ENCODE measurements around the gene CACNA1G.

Gene CACNA1G

DNA sequence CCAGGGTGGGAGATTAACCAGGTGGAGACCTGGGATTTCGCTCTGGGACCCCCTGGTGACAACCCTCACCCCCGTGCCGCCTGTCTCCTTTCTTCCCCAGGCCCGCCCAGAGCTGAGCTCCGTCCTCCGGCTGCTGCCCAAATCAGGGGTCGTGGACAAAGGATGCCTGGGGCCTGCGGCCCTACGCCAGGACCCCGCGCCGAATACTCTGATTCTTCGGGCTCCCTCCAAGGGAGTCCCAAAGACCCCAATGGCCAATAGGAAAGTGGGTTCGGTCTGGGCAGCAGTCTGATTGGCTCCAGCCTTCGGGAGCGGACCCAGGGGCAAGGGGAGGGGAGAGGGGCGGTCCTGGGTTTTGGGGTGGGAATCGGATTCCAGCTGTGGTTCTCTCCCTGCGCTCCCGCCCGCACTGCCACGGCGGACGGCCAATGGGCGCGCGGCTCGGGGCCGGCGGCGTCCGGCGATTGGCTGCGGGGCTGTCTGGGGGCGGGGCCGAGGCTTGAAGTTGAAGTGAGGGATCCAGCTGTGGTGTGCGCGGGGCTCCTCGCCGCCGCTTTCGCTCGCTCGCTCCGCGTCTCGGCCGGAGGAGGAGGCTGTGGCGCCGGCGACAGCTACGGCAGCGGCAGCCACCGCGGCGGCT lies at the start of gene CACNA1G:
TSS of gene CACNA1G (plus strand) at position 531 of the 640 bp plus-strand sequence. CDS start 745 bp downstream, outside the sequence.
- peak; percentile 92 for DNase-seq

DNA sequence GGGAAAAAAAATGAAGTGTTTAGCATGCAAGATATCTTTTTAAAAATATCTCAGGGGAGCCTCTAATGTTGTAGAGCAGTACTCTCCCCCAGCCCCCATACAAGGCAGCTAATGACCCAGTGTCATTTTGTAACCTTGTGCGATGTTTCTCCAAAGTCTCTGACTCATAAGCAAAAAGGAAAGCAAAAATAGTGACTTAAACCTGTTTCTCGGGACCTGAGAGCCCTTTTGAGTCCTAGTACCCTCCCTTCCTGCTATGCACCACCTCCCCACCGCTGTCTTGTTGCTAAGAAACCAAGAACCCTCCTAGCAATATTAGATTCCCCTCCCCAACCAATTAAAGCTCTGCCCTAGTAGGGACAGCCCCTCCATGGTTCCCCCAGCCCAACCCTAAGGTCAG lies 49.5 kb upstream of the CACNA1G start:
- DNase-seq, result peak; percentile 69

DNA sequence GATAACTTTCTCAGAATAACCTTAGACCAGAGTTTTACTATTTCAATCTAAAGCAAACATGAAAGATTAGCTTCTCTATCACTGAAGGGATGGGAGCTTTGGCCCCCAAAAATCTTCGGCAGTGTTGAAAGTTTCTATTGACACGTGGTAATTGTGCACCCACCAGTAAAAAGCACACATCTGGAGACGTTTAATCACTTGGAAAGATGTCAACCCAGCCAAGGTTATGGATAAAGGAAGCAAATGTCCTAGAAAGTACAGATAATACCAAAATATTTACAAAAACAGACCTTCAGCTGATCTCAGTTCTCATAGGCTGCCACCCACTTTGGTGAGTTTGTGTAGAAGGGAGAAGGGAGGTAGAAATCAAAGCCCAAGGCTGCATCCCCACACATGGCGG lies 47.0 kb upstream of the CACNA1G start:
- DNase-seq, result no peak

DNA sequence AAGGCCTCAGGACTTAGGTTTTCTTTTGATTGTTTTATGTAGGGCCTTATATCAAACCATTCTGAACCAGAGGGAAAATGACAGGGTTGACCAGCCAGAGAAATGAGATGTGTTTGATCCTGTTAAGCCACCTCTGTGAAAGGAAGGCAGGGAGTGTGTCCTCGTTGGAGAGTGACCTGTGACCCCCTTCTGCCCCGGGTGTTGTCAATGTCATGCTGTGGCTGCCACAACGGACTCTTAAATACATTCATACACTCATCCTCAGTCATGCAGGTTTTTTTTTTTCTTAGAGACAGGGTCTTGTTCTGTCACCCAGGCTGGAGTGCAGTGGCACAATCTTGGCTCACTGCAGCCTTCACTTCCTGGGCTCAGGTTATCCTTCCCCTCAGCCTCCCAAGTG lies 46.1 kb upstream of the CACNA1G start:
- no peak for DNase-seq

DNA sequence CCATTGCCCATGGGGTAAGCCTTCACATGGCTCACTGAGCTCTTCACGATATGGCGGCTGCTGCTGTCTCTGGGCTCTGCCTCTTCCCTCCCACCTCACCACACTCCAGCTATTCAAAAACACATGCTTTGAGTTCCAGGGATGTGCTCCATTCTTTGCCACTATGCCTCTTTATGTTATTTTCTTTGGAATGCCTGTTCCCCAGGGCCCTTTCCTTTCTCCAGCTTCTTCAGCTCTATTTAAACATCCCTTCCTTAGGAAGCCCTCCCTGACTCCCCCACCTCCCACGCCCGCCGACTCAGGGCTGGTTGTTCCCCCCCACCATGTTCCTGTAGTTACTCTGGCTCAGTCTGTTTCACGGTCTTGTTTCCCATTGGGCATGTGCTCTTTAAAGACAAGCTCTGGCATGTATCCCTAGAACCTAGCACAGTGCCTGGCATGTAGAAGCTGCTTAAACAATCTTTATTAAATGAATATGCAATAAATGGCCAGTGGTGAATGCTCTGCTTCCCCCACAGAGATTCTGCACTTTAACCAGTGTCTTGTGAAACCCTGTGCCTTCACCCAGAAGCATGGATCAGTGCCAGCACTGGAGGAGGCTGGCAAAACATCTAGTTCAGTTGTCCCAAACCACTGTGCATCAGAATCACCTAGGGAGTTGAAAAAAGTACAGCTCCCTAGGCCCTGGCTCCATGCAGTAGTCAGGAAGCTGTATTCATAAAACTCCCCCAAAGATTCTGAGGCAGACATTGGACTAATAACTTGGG lies 45.4 kb upstream of the CACNA1G start:
- no peak for DNase-seq

DNA sequence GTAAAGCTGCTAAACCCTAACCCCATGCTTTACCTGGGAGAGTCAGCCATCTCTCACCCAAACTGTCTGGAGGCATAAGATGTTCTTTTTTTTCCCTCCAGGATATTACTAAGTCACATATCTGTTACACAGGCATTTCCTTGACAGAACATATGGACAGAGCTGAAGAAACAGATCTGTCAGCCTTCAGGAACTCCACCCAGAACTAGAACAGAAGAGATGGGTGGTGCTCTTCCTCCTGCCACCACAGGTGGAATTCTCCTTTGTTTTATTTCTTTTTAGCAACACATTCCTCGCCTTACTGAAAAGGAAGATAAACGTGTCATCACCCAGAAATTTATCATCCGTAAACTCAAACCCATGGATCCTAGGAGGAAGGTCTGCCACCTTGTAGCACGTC lies 43.5 kb upstream of the CACNA1G start:
- DNase-seq, result no peak

DNA sequence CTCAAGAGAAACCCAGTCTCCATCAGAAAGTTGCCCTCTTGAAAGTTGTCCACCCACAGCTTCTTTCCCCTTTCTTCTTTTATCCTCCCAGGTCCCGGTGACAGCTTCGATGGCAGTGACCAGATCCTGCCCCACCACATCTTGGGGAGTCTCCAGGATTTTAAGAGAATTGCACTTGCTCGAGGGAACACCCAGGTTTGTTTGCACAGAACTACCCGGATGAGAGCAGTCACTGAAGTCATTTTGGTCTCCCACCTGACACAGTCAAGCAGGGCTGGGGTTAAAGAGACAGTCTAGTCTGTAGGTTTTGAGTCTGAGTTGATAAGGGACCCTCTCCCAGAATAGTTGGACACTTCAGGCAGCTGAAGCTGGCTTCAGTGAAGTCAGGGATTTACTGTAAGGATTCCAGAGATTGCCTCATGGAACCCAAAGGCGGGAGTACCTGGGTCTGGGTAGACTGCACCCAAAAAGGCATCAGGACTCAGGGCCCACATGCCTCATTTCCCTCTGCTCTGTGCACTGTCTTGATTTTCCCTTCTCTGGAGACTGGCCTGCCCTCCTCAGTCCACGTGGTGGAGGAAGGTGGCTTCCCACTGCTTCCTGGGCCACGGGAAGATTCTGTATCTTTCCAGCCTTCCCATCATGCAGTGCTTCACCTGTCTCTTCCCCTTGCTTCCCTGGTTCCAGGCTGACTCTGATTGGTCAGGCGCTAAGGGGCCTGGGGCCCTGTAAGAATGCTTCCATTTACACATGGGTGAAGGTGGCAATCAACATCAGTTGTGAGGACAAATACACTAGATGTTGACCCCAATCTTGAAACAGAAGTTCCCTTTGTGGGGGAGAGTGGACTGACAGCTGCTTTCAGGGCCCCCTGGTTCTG lies 42.8 kb upstream of the CACNA1G start:
- no peak for DNase-seq

DNA sequence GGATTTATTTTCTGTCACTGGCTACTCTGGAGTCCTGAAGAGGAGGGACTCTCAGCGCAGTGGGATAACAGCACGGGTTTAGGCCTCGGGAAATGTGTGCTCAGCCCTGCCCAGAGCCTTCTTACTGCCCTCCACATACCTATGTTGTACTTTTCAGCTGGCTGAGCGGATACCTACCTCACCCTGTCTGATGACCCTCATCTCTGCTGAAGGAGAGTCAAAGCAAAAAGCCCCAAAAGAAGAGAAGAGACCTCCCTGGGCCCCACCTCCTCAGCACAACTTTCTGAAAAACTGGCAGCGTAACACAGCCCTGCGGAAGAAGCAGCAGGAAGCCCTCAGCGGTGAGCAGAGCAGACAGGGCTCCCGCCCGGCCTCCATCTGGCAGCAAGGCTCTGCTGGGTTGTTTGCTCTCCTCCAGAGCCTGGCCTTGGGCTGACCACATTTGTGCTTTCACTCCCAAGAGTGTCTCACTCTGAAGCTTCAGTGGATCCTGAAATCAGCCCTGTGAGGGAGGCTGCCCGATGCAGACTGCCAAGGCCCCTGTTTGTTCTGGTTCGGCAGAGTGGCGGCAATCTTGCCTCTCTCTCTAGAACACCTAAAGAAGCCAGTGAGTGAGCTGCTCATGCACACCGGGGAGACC lies 42.0 kb upstream of the CACNA1G start:
- no peak for DNase-seq

DNA sequence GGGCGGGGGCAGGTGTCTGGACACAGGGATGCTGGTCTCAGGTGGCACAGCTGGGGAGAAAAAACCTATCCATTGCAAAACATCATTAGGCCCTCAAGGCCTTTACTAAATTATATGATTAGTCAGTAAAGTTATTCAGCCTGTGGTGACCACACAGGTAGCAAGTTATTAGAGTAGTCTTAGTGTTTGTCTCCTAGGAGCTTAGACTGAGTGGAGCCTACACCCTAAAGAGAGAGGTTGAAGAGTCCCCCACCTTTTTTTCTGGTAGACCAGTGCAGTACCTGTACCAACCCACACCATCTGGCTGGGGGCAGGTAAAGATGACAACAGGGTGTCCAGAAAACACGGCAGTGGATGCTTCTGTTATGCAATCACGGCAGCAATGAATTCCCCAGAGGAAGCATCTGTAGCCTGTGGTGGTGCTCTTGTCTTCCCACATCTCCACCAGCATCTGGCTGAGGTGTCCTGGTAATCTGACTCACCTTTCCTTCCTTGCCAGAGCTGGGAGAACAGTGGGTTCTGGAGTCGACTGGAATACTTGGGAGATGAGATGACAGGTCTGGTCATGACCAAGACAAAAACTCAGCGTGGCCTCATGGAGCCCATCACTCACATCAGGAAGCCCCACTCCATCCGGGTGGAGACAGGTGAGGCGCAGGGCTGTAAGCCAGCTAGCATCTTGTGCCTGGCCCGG lies 41.2 kb upstream of the CACNA1G start:
- no peak for DNase-seq

DNA sequence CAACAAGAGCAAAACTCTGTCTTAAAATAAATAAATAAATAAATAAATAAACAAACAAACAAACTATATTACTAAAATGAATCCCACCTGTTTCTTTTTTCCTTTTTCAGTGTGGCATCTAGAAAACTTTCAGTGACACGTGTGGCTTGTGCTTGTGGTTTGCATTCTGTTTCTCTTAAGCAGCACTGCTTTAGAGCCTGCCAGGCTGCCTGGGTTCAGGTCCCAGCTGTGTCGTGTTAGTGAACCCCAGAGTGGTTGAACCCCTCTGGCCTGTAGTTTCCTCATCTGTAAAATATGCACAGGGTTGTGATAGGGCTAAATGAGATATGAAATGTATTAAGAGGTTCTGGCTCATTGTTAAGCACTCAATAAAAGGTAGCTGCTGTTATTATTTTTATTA lies 40.0 kb upstream of the CACNA1G start:
- no peak for DNase-seq

DNA sequence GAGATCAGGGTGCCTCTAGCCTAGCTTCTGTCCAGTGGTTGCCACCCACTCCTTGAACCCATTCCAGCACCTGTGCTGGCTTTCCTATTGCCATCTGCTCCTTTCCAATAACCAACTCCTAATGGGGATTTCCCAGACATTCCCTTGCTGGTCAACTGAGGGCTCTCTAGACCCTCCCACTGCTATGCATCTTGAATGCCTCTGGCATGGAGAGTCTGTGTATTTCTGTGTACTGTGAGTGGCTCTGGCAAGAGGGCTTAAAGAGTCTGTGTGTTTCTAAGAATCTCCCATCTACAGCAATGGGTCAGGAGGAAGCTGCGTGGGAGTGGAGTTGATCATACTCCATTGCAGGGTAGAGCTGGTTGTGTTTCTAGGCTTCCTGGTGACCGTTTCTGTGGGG lies 39.0 kb upstream of the CACNA1G start:
- no peak for DNase-seq

DNA sequence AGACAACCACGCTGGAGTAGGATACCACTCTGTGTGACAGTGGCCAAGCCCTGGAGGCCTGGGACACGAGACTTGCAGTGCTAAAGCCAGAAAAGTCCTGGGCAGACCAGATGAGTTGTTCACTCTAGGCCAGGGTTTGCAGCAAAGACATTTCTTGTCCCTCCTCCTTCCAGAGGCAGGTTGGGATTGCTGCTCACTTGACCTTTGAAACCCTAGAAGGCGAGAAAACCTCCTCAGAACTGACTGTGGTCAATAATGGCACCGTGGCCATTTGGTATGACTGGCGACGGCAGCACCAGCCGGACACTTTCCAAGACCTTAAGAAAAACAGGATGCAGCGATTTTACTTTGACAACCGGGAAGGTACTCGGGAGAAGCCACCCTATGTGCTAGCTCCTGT lies 37.7 kb upstream of the CACNA1G start:
- no peak for DNase-seq

DNA sequence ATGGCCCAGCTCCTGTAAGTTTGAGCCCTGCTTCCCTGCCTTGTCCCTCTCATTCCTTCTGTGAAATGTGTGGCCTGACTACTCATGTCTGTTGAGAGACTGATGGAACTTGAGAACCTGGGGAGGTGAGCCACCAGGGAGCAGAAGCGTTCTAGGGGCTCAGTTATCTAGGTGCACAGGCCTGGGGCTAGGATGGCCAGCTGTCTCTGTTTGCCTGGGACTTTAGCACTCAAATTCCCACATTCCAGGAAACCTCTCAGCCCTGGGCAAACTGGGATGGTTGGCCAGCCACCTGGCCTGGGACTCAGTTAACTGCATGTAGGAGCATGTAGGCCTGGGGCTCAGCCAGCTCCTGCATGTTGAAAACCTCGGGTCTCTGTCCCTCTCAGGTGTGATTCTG lies 37.3 kb upstream of the CACNA1G start:
- no peak for DNase-seq

DNA sequence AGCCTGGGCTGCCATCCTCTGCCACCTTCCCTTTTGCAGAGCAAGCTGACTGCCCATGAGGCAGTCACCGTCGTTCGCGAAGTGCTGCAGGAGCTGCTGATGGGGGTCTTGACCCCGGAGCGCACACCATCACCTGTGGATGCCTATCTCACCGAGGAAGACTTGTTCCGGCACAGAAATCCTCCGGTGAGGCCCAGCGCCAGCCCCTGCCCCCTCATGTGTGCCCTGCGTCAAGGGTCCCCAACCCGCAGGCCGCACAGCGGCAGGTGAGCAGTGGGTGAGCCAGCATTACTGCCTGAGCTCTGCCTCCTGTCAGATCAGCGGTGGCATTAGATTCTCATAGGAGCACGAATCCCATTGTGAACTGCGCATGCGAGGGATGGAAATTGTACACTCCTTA lies 35.7 kb upstream of the CACNA1G start:
- DNase-seq, result no peak

DNA sequence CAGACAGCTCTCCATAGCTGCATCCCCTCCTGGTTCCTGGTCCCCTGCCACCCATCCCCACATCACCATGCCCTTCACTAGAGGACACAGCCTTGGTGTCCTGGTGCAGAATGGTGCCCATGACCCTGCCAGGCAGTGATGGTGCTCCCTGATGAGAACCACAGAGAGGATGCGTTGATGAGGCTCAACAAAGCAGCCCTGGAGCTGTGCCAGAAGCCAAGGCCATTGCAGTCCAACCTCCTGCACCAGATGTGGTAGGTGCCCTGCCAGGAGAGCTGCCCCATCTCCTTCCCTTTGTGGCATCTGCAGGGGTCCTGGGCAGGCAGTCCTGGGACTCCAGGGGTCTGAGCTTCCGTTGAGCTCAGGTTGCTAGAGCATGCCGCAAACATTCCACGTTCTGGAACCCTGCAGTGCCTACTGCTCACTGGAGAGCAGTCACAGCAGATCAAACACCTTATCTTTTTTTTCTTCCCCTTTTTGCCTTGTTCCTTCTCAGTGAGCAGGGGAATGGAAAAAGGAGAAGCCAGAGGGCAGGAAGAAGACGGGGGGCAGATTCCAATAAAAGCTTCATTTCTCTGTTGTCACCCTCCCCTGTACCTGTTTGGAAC lies 33.3 kb upstream of the CACNA1G start:
- no peak for DNase-seq

DNA sequence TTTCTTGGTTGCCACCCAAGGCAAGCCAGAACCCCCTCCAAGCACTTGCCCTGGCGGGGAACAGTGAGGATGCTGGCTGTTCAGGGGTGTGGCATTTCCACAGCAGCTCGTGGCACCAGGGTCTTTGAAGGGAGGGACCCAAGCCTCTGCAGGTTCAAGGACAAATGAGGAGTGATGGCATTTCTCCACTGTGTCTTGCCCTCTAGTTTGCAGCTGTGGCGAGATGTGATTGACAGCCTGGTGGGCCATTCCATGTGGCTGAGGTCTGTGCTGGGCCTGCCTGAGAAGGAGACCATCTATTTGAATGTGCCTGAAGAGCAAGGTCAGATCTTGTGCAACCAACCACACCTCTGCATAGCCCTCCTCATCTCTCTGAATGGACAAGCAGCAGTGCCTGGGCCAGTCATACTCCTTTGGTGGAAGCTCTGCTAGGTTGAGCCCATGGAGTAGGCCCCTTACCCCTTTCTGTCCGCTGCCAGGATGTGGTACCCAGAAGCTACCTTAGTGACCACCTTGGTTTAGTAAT lies 32.5 kb upstream of the CACNA1G start:
- DNase-seq, result no peak

DNA sequence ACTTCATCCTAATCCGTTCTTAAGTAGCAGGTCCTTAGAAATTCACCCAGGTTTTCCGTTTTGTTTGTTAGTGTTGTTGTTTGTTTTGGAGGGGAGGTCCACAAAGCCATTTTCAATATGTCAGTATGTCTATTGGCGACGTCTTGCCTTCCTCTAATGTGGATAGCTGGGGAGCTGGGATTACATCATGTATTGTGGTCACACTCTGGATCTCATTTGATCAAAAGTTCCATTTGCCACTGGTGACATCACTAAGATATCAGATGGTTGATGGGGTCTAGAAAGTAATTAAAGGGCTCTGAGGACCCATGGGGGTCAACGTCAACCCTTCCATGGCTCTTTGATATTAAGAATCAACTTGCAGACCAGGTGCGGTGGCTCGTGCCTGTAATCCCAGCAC lies 30.7 kb upstream of the CACNA1G start:
- DNase-seq, result no peak

DNA sequence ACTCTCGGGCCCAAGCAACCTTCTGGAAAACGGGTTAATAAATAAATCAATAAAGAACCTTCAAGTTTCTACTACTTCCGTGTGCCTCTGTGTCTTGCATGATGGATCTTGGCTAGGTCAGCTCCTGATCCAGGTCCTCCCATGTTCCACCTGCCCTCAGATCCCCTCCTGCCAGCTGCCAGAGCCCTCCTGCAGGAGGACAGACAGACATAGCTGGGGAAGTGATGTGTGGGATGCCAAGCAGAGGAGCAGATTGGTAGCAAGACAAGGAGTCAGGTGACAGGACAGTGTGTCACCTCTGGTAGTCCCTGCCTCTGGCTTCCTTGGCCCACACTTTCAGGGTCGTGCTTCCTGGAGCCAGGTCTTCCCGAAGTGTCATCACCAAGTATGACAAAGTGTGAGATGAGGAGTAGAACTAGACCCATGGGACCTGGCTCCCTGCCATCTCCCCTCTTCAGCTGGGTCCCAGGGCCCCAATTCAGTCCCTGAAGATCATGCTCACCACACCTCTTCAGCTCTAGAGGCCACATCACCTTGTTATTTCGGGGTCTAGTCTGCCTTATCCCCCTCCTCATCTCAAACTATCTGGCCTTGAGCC lies 29.0 kb upstream of the CACNA1G start:
- no peak for DNase-seq

DNA sequence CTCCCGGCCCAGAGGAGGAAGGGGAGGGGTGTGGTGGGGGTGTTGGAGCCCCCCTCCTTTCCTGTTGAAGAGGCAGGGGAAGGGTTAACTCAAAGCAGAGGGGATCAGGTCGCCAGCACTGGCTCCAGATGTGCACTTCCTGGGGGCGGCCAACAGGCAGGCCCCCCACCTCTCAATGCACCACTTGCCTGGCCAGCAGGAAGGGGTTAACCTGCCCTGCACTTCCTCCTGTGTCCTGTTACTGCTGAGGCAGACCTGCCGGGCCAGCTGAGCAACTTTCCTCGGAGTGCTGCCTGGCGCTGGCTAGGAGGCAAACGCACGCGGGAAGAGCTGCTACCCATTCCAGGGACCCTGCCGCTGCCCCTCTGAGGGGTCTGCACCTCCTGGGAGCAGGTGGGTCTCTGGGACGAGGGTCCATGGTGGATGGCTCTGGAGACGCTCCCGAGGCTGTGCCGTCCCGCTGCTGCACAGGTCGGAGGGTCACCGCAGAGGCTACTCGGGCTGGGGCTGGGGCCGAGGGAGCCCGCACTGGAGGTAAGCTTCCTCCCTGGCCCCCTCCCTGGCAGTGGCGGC lies 28.0 kb upstream of the CACNA1G start, which contains the start of gene EPN3:
TSS of gene EPN3 (plus strand) at position 284 of the 573 bp plus-strand sequence. CDS start 3,822 bp downstream, outside the sequence.
- no peak for DNase-seq

DNA sequence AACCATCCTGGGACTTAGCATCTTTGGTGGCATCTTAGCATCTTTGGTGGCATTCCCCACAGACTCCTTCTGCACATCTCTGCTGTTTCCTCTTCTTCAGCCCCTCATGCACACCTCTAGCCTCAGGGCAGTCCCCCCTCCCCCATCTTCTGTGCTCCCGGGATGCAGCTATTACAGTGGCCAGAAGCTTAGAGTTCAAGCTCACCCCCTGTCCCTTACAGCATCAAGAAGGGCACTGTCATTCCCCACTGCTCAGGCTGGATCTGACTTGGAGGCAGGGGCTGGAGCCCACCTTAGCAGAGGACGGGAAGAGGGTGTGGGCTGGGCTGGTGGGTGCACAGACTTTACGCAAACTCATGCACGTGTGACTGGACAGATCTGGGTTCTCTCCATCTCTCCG lies 27.3 kb upstream of the CACNA1G start:
- no peak for DNase-seq

DNA sequence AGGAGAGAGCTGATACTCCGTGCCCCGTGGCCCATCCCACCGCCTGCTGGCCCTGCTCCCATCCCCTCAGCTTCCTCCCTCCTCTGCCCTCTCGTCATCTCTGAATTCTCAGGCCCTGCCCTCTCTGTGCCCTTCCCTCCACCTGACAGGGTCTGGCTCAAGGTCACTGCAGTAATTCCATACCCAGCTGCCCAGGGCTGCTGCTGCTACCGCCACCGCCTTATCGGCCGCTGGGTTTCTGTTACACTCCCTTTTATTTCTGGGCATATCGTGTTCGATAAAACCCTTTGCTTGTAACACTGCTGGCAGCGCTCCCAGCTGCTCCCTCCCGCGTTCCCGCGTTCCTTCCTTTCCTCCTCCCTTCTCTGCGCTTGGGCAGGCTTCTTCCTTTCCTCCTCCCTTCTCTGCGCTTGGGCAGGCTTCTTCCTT lies 26.8 kb upstream of the CACNA1G start:
- no peak for DNase-seq
